GM11168 (cell line): Measurements from ENCODE around the gene C19orf12.
"Not testable (repeated sequence)": the region's sequence is repeated elsewhere in the genome, so short reads cannot be mapped to it uniquely, and the experiment has no call there.

Experiments
- in situ Hi-C: fragments of 300-500 bp; cut with MboI; formaldehyde crosslinking; loops from one replicate; pipeline ENCODE4 v1.12.0; 2022; ENCODE audit warnings: low sequenced_read_pairs; ENCODE audit not compliant: unreplicated experiment

C19orf12 gene

GRCh38 chr19:29737461-29738000 is 22.5 kb upstream of the C19orf12 start:
- in situ Hi-C loops, result loop anchor here (25.0 kb wide), 1 partner anchor 925 kb away; no protein-coding TSS in a partner anchor

DNA sequence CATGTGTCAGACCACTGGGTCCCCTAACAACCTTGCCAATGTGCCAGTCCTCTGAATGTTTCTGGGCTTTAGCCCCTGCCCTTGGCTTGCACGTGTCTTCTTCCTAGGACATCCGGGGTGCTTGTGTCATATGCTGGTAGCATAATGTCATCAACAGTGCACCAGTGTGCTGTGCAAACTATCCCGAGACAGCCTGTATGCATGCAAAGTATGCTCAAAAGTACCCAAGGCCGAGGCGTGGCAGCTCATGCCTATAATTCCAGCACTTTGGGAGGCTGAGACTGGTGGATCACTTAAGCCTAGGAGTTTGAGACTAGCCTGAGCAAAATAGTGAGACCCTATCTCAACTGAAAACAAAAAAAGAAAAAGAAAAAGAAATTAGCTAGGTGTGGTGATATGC is 20.8 kb upstream of the C19orf12 start:
- in situ Hi-C loops, result loop anchor here (25.0 kb wide), 1 partner anchor 926 kb away; no protein-coding TSS in a partner anchor

DNA sequence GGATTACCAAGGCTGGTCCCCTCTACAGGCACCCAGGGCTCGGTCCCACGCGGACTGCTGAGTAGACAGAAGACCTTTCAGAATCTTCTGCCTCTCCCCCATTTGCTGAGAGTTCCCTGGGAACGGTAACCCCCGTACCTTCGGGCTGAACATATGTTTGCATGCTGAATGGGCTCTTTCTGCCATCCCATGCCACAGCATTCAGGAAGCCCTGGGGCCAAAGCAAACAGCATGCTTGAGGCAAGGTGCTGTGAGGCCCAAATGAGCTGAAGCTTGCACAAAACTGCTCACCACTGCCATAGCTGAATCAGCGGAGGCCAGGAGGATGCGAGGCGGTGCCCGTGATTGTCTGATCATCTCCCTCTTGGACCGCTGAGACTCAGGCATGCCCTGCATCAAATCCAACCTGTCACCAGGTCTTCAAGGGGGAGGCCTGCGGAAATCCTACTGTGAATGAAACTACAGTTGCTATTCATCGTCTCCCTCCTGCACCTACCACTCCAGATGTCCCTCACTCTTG is 16.3 kb upstream of the C19orf12 start:
- in situ Hi-C loops, result loop anchor here (5.0 to 25.0 kb wide), 2 partner anchors 141 to 931 kb away; no protein-coding TSS in a partner anchor

GRCh38 chr19:29727906-29728305 is 12.8 kb upstream of the C19orf12 start:
- in situ Hi-C loops, result loop anchor here (25.0 kb wide), 1 partner anchor 934 kb away; no protein-coding TSS in a partner anchor

- in situ Hi-C loops, result loop anchor here (25.0 kb wide), 1 partner anchor 938 kb away; no protein-coding TSS in a partner anchor
Measured at GRCh38 chr19:29724746-29725145, 9.7 kb upstream of the C19orf12 start.

- in situ Hi-C loops, result no loop called here
Measured at GRCh38 chr19:29724102-29724641, 9.1 kb upstream of the C19orf12 start.

DNA sequence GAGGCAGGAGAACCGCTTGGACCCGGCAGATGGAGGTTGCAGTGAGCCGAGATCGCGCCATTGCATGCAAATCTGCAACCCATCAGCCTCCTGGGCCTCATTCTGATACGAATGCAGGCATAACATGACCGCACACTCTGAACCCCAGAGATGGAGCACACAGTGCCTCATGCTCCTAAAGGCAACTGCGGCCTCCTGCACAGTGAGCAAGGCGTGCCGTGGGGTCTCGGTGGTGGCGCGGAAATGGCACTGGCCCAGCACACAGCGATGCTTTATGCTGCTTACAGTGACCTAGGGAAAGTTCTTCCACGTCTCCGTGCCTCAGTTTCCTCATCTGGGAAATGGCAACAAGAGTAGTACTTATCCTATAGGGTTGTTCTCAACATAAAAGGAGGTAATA is 2.0 kb upstream of the C19orf12 start:
- in situ Hi-C loops, result no loop called here

GRCh38 chr19:29715701-29716581 is 880 bp upstream of the C19orf12 start:
- in situ Hi-C loops, result no loop called here

- in situ Hi-C loops, result loop anchor here (5.0 kb wide), 1 partner anchor 107 kb away; the partner anchor contains the start of gene POP4
Measured at GRCh38 chr19:29714371-29714952, 599 bp downstream of the C19orf12 start.

- in situ Hi-C loops, result loop anchor here (5.0 kb wide), 1 partner anchor 106 kb away; the partner anchor contains the start of gene POP4
Measured at GRCh38 chr19:29712744-29713516, 2.1 kb downstream of the C19orf12 start.

DNA sequence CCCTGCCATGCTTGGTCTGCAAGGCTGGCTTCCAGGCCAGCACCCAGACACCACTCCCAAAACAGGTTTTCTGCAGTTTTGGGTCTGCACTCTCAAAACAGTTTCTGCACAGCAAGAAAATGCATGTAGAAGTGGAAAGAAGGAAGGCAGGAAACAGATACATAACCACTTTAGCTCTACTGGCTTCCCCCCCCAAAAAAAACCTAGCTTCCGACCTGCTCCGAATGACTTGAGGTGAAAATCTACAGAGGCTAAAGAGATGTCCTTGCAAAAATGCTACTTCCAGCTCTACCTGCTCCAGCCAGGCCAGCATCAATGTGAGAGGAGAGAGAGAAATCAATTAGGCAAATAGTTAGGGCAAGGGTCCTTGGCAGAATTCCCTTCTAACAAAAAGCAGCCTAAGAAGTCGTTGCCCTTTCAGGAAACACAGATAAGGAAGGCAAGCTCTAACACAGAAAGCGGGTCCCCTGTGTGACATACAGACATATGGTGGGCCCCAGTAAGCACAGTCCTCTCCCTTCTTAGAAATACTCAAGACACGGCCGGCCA is 3.4 kb downstream of the C19orf12 start:
- in situ Hi-C loops, result loop anchor here (5.0 kb wide), 1 partner anchor 104 kb away; the partner anchor contains the start of gene POP4

DNA sequence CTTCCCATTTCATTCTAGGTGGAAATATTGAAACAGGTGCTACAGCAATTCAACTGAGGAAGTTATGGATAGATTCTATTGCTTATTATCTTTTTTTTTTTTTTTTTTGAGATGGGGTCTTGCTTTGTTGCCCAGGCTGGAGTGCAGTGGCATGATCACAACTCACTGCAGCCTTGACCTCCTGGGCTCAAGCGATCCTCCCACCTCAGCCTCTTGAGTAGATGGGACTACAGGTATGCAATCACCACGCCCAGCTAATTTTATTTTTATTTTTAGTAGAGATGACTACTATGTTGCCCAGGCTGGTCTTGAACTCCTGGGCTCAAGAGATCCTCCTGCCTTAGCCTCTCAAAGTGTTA is 5.6 kb downstream of the C19orf12 start:
- in situ Hi-C loops, result not testable (repeated sequence)

GRCh38 chr19:29708554-29709439 is 6.3 kb downstream of the C19orf12 start:
- in situ Hi-C loops, result no loop called here

- in situ Hi-C loops, result no loop called here
Measured at GRCh38 chr19:29706635-29707034, 8.4 kb downstream of the C19orf12 start.

DNA sequence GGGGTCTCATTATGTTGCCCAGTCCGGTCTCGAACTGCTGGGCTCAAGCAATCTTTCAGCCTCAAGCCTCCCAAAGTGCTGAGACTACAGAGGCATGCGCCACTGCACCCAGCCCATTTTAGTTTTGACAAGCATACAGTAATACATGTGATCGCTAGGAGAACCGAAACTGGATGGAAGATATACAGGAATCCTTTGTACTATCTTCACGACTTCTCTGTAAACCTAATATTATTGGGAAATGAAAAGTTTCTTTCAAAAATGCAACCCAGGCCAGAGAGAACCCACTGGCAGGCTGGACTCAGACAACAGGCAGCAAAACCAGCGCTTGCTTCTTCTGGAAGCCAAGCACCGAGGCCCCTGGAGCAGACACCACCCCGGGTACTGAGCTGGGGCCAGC is 9.4 kb downstream of the C19orf12 start:
- in situ Hi-C loops, result no loop called here

- in situ Hi-C loops, result no loop called here
Measured at GRCh38 chr19:29704562-29705558, 10.2 kb downstream of the C19orf12 start.

- in situ Hi-C loops, result no loop called here
Measured at GRCh38 chr19:29702963-29703320, 12.1 kb downstream of the C19orf12 start.
